Gastrocnemius medialis (tissue), 4 donors: ENCODE measurements around the gene ADTRP. TPM values are rescaled to one million over a fixed set of nuclear protein-coding genes. Genes with fewer than 3 reads are reported as not detected.

ENCODE experiments used
- ATAC-seq, 2 donors: fragments of 150-250 bp; one replicate each; pipeline ENCODE4 v1.9.1; 2016
- DNase-seq, 2 donors: peaks; one replicate each; pipeline ENCODE4 v3.0.0-alpha.2; 2019
- H3K27ac ChIP-seq, 4 donors: fragments of 200-600 bp; sonication (generic); 1 replicate in 1 of 4; 2 replicates in 3 of 4; pipeline ENCODE4 v1.5.1; 2016 to 2018; ENCODE audit warnings: mild to moderate bottlenecking in 2 of 4, moderate library complexity in 1 of 4
- H3K27me3 ChIP-seq, 3 donors: fragments of 200-600 bp; sonication (generic) in 2 of 3; 1 replicate in 1 of 3; 2 replicates in 2 of 3; pipeline versions ENCODE4 v1.5.1 to v1.6.0; 2016 to 2019; ENCODE audit warnings: mild to moderate bottlenecking in 1 of 3, moderate library complexity in 1 of 3
- H3K36me3 ChIP-seq, 2 donors: fragments of 200-600 bp; sonication (generic) in 1 of 2; one replicate each; pipeline ENCODE4 v1.5.1; 2017 to 2018
- H3K4me1 ChIP-seq, 2 donors: fragments of 200-600 bp; sonication (generic) in 1 of 2; one replicate each; pipeline ENCODE4 v1.5.1; 2016 to 2017; ENCODE audit warnings: mild to moderate bottlenecking in 2 of 2
- H3K4me3 ChIP-seq, 4 donors: fragments of 200-600 bp; sonication (generic) in 3 of 4; 1 replicate in 1 of 4; 2 replicates in 3 of 4; pipeline ENCODE4 v1.5.1; 2016 to 2019; ENCODE audit warnings: mild to moderate bottlenecking in 2 of 4
- H3K9me3 ChIP-seq, 3 donors: fragments of 200-600 bp; sonication (generic) in 2 of 3; 1 replicate in 1 of 3; 2 replicates in 2 of 3; pipeline ENCODE4 v1.5.1; 2016 to 2019
- POLR2A ChIP-seq, 2 donors: fragments of 450-650 bp; IDR thresholded peaks; one replicate each; pipeline ENCODE4 v1.6.1; 2017; ENCODE audit warnings: antibody characterized with exemption in 2 of 2, mild to moderate bottlenecking in 2 of 2, moderate library complexity in 2 of 2
- in situ Hi-C, 4 donors: fragments of 200-750 bp; cut with MboI; loops; one replicate each; pipeline versions ENCODE4 v1.15.0 to v1.8.0; 2017; ENCODE audit warnings: low sequenced_read_pairs in 4 of 4
- intact Hi-C: fragments of 100-400 bp; cut with DNase I; formaldehyde crosslinking; loops from one replicate; pipeline ENCODE4 v1.15.1; 2023; ENCODE audit warnings: low total_unique reads
- total RNA-seq, 4 donors: library from RNA; depleted of rRNA; stranded (reverse); fragments of >200 nt; gene quantifications; one replicate each; pipeline versions ENCODE4 v1.1.0 to v1.2.3, GENCODE V29; 2016
- TF ChIP-seq, protein P1 (sequence below), 5 experiments: fragments of 450-650 bp in 3 of 5; fragments of 200-600 bp in 2 of 5; sonication (generic) in 2 of 5; IDR thresholded peaks in 4 of 5; conservative IDR thresholded peaks in 1 of 5; 1 replicate in 4 of 5; 2 replicates in 1 of 5; pipeline ENCODE4 v1.5.1; 2016 to 2019; ENCODE audit warnings: antibody characterized with exemption in 5 of 5, mild to moderate bottlenecking in 3 of 5, moderate library complexity in 3 of 5

ADTRP gene
- total RNA-seq, 4 donors from 2014 or later = 0.31 to 0.73 TPM; not detected in 2

GRCh38 chr6:11752360-11752759 lies 26.2 kb downstream of the ADTRP start:
- no peaks in the 10 kb centered on the region for H3K9me3 ChIP-seq
- H3K27me3 ChIP-seq = no peaks in the 10 kb centered on the region
- no peak for DNase-seq
- no peak overlapping the region for H3K4me3 ChIP-seq
- H3K36me3 ChIP-seq = no peaks in the 10 kb centered on the region
- ATAC-seq = no peak
- no peaks in the 10 kb centered on the region for H3K4me1 ChIP-seq
- in situ Hi-C loops = no loop called here
- no peak overlapping the region for H3K27ac ChIP-seq
- TF ChIP-seq, protein P1, sequence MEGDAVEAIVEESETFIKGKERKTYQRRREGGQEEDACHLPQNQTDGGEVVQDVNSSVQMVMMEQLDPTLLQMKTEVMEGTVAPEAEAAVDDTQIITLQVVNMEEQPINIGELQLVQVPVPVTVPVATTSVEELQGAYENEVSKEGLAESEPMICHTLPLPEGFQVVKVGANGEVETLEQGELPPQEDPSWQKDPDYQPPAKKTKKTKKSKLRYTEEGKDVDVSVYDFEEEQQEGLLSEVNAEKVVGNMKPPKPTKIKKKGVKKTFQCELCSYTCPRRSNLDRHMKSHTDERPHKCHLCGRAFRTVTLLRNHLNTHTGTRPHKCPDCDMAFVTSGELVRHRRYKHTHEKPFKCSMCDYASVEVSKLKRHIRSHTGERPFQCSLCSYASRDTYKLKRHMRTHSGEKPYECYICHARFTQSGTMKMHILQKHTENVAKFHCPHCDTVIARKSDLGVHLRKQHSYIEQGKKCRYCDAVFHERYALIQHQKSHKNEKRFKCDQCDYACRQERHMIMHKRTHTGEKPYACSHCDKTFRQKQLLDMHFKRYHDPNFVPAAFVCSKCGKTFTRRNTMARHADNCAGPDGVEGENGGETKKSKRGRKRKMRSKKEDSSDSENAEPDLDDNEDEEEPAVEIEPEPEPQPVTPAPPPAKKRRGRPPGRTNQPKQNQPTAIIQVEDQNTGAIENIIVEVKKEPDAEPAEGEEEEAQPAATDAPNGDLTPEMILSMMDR (IDR thresholded peaks at IDR 0.05 in 4 of 5, conservative IDR thresholded peaks at IDR 0.05 in 1 of 5) = no peak
- TF ChIP-seq POLR2A (IDR thresholded peaks at IDR 0.05) = no peak
- intact Hi-C loops = no loop called here

DNA sequence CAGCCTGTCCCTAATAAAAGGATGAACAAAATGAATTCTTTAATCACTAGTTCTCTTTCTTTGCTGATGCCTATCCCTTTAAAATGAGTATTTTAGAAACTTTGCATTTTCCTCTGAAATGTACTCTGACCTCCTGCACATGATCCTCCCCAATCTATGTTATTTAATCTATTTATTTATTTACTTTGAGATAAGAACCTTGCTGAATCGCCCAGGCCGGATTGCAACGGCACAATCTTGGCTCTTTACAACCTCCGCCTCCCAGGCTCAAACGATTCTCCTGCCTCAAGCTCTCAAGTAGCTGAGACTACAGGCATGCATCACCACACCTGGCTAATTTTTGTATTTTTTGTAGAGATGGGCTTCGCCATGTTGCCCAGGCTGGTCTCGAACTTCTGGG lies 27.9 kb downstream of the ADTRP start:
- DNase-seq (no peak), ATAC-seq (no peak)
- Histone ChIP-seq H3K4me1 (no peaks in the 10 kb centered on the region), H3K27ac (no peak overlapping the region), H3K27me3 (no peaks in the 10 kb centered on the region), H3K36me3 (no peaks in the 10 kb centered on the region), H3K4me3 (no peak overlapping the region), H3K9me3 (no peaks in the 10 kb centered on the region)
- in situ Hi-C loops (no loop called here), intact Hi-C loops (no loop called here)
- no peak for TF ChIP-seq POLR2A (IDR thresholded peaks at IDR 0.05)
- TF ChIP-seq, protein P1 (IDR thresholded peaks at IDR 0.05 in 4 of 5, conservative IDR thresholded peaks at IDR 0.05 in 1 of 5) = no peak

- TF ChIP-seq, protein P1 (IDR thresholded peaks at IDR 0.05 in 4 of 5, conservative IDR thresholded peaks at IDR 0.05 in 1 of 5) = no peak
- no peak for TF ChIP-seq POLR2A (IDR thresholded peaks at IDR 0.05)
- Histone ChIP-seq H3K4me1 (peaks cover 0 to 7% of the 10 kb centered on the region in 2 donors), H3K27ac (no peak overlapping the region), H3K9me3 (no peaks in the 10 kb centered on the region), H3K27me3 (no peaks in the 10 kb centered on the region), H3K4me3 (no peak overlapping the region), H3K36me3 (no peaks in the 10 kb centered on the region)
- DNase-seq = no peak
- intact Hi-C loops = no loop called here
- in situ Hi-C loops = no loop called here
- no peak for ATAC-seq
Measured at GRCh38 chr6:11748591-11749210, 29.9 kb downstream of the ADTRP start.

- in situ Hi-C loops = no loop called here
- Histone ChIP-seq H3K27me3 (no peaks in the 10 kb centered on the region), H3K9me3 (no peaks in the 10 kb centered on the region), H3K4me1 (peaks cover 0 to 7% of the 10 kb centered on the region in 2 donors), H3K27ac (no peak overlapping the region), H3K36me3 (no peaks in the 10 kb centered on the region), H3K4me3 (no peak overlapping the region)
- DNase-seq (no peak), ATAC-seq (no peak)
- TF ChIP-seq POLR2A (IDR thresholded peaks at IDR 0.05) = no peak
- intact Hi-C loops = no loop called here
Measured at GRCh38 chr6:11747021-11747420, 31.6 kb downstream of the ADTRP start.

- no peaks in the 10 kb centered on the region for H3K36me3 ChIP-seq
- ATAC-seq (peak; percentile 84 to 93), DNase-seq (peak; percentile 41 to 79)
- intact Hi-C loops (no loop called here), in situ Hi-C loops (no loop called here)
- no peaks in the 10 kb centered on the region for H3K9me3 ChIP-seq
- H3K27me3 ChIP-seq = no peaks in the 10 kb centered on the region
- H3K4me1 ChIP-seq = peaks cover 0 to 7% of the 10 kb centered on the region in 2 donors
- no peak overlapping the region for H3K4me3 ChIP-seq
- peak overlapping the region; percentile 28 to 65 (median 42) for H3K27ac ChIP-seq
- TF ChIP-seq, protein P1 (IDR thresholded peaks at IDR 0.05 in 4 of 5, conservative IDR thresholded peaks at IDR 0.05 in 1 of 5) = no peak
- no peak for TF ChIP-seq POLR2A (IDR thresholded peaks at IDR 0.05)
Measured at GRCh38 chr6:11744753-11745152, 33.9 kb downstream of the ADTRP start.
